Skeletal muscle satellite cell (primary cell): Measurements from ENCODE around the gene SPINT4.
"Not testable (repeated sequence)": the region's sequence is repeated elsewhere in the genome, so short reads cannot be mapped to it uniquely, and the experiment has no call there.

Experiments
- H3K27me3 ChIP-seq: 2 replicates; pipeline ENCODE4 v1.7.0; 2013; ENCODE audit warnings: low read length; ENCODE audit not compliant: control insufficient read depth, insufficient read depth
- H3K36me3 ChIP-seq: 2 replicates; pipeline ENCODE4 v1.7.0; 2013; ENCODE audit warnings: mild to moderate bottlenecking, control low read depth, low read length; ENCODE audit not compliant: insufficient read depth
- H3K4me1 ChIP-seq: 2 replicates; pipeline ENCODE4 v1.7.0; 2013; ENCODE audit warnings: low read length; ENCODE audit not compliant: control insufficient read depth, insufficient read depth
- H3K4me2 ChIP-seq: 2 replicates; pipeline ENCODE4 v1.7.0; 2013; ENCODE audit warnings: mild to moderate bottlenecking, low read length
- H3K4me3 ChIP-seq: 2 replicates; pipeline ENCODE4 v1.7.0; 2013; ENCODE audit warnings: low read length
- H3K9ac ChIP-seq: 2 replicates; pipeline ENCODE4 v1.7.0; 2013; ENCODE audit warnings: mild to moderate bottlenecking, low read depth, low read length, moderate library complexity
- H3K9me3 ChIP-seq: replicated peaks from 2 replicates; pipeline ENCODE4 v1.7.0; 2013; ENCODE audit warnings: mild to moderate bottlenecking, control low read depth, low read length

The SPINT4 gene

DNA sequence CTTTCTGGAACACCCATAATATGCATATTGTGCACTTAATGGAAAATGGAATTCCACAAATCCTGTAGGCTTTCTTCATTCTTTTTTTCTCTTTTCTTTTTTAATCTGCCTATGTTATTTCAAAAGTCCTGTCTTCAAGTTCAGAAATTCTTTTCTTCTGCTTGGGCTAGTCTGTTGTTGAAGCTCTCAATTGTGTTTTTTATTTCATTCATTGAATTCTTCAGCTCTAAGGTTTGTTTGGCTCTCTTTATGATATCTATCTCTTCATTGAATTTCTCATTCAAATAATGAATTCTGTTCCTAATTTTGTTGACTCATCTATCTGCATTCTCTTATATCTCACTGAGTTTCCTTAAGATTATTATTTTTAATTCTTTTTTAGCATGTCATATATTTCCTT is 10.1 kb downstream of the SPINT4 start:
- Histone ChIP-seq H3K4me3 (no peak overlapping the region), H3K4me1 (no peaks in the 10 kb centered on the region), H3K9ac (no peak overlapping the region), H3K9me3 (no peaks in the 10 kb centered on the region), H3K27me3 (peaks cover under 1% of the 10 kb centered on the region), H3K36me3 (no peaks in the 10 kb centered on the region), H3K4me2 (no peak overlapping the region)

DNA sequence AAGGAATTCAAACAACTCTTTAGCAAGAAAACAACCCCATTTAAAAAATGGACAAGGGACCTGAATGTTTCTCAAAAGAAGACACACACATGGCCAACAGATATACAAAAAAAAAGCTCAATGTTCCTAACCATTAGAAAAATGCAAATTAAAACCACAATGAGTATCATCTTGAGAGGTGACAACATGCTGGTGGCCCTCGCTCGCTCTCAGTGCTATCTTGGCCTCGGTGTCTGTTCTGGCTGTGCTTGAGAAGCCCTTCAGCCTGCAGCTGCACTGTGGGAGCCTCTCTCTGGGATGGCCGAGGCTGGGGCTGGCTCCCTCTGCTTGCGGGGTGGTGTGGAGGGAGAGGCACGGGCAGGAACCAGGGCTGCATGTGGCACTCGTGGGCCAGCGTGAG is 13.4 kb downstream of the SPINT4 start:
- Histone ChIP-seq H3K9ac (no peak overlapping the region), H3K4me3 (no peak overlapping the region), H3K27me3 (peaks cover 3% of the 10 kb centered on the region), H3K9me3 (no peaks in the 10 kb centered on the region), H3K4me2 (no peak overlapping the region), H3K4me1 (no peaks in the 10 kb centered on the region), H3K36me3 (no peaks in the 10 kb centered on the region)

DNA sequence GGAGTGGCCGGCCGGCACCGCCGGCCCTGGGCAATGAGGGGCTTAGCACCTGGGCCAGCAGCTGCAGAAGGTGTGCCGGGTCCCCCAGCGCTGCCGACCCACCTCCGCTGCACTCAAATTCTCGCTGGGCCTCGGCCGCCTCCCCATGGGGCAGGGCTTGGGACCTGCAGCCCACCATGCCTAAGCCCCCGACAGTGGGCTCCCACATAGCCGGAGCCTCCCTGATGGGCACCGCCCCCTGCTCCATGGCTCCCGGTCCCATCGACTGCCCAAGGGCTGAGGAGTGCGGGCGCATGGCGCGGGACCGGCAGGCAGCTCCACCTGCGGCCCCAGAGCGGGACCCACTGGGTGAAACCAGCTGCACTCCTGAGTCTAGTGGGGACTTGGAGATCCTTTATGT is 13.8 kb downstream of the SPINT4 start:
- Histone ChIP-seq H3K9me3 (no peaks in the 10 kb centered on the region), H3K27me3 (peaks cover 3% of the 10 kb centered on the region), H3K4me1 (no peaks in the 10 kb centered on the region), H3K36me3 (no peaks in the 10 kb centered on the region), H3K9ac (no peak overlapping the region), H3K4me3 (no peak overlapping the region), H3K4me2 (no peak overlapping the region)

DNA sequence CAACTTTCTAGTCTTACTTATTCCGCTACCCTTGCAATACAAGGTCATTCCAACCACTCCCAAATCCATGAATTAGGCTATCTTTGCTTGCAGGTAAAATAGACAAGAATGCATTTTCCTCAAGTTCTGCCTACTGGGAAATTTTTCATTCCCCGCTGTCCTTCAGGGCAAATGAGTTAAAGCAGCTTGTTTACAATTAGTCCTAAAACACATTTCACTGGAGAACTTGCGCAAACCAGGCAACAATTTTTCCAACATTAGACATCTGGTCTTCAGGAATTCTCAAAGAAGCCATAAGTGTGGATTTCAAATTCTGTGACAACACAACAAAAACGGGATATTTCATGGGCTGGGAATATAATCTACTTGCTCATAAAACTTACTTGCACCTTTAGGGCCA is 20.4 kb downstream of the SPINT4 start:
- Histone ChIP-seq H3K9me3 (no peaks in the 10 kb centered on the region), H3K4me2 (no peak overlapping the region), H3K36me3 (no peaks in the 10 kb centered on the region), H3K4me3 (no peak overlapping the region), H3K27me3 (peaks cover 7% of the 10 kb centered on the region), H3K4me1 (no peaks in the 10 kb centered on the region), H3K9ac (no peak overlapping the region)

DNA sequence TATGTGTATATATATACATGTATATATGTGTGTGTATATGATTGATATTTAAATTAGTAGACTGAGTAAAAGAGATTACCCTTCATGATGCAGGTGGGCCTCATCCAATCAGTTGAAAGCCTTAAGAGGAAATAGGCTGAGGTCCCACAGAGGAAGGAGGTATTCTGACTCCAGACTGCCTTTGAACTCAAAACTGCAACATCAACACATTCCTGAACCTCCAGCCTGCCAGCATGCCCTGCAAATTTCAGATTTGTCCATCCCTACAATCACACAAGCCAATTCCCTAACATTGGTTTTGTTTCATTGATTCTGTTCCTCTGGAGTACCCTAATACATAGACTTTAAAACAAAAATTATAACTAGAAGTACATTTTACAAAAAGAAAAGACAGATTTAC is 22.9 kb downstream of the SPINT4 start:
- H3K9ac ChIP-seq = no peak overlapping the region
- no peaks in the 10 kb centered on the region for H3K36me3 ChIP-seq
- peaks cover 17% of the 10 kb centered on the region for H3K27me3 ChIP-seq
- no peaks in the 10 kb centered on the region for H3K9me3 ChIP-seq
- no peak overlapping the region for H3K4me2 ChIP-seq
- no peak overlapping the region for H3K4me3 ChIP-seq
- H3K4me1 ChIP-seq = no peaks in the 10 kb centered on the region

DNA sequence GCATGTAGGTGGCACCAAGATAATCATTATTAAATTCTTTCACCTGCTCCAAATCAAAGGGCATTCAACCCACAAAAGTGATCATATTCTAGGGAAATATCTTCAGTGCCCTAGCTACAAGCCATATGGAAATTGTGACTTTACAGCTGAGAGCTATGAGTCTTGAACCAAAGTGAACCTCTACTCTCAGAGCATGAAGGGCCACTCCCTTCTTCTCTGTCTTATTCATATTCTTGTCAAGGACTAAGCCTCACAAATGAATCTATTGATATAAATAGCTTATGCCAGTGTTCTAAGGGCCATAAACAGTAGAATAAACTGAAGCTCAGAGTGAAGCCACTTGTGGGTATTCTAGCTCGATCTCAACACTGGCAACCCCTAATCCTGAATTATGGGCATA is 29.6 kb downstream of the SPINT4 start:
- H3K9me3 ChIP-seq = no peaks in the 10 kb centered on the region

DNA sequence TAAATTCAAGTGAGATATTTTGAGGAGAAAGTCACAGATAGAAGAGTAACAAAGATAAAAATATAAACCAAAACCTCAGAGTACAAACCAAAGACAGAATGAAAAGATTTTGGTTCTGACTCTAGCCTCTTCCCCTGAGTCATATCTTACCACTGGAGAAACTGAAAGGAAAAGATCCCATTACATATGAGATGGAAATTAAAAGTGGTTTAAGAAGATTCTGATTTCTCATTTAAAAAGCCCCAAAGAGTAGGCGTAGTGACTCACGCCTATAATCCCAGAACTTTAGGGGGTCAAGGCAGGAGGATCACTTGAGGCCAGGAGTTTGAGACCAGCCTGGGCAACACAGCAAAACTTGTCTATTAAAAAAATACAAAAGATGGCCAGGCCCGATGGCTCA is 30.6 kb downstream of the SPINT4 start:
- no peak overlapping the region for H3K4me3 ChIP-seq
- H3K4me2 ChIP-seq = no peak overlapping the region
- no peaks in the 10 kb centered on the region for H3K4me1 ChIP-seq
- peaks cover 12% of the 10 kb centered on the region for H3K27me3 ChIP-seq
- no peak overlapping the region for H3K9ac ChIP-seq
- H3K9me3 ChIP-seq = no peaks in the 10 kb centered on the region
- no peaks in the 10 kb centered on the region for H3K36me3 ChIP-seq

More for the DNA sequence above, 29.6 kb downstream of the SPINT4 start:
- H3K4me2 ChIP-seq = no peak overlapping the region
- H3K36me3 ChIP-seq = no peaks in the 10 kb centered on the region
- no peak overlapping the region for H3K9ac ChIP-seq
- no peak overlapping the region for H3K4me3 ChIP-seq
- peaks cover 17% of the 10 kb centered on the region for H3K27me3 ChIP-seq
- no peaks in the 10 kb centered on the region for H3K4me1 ChIP-seq

DNA sequence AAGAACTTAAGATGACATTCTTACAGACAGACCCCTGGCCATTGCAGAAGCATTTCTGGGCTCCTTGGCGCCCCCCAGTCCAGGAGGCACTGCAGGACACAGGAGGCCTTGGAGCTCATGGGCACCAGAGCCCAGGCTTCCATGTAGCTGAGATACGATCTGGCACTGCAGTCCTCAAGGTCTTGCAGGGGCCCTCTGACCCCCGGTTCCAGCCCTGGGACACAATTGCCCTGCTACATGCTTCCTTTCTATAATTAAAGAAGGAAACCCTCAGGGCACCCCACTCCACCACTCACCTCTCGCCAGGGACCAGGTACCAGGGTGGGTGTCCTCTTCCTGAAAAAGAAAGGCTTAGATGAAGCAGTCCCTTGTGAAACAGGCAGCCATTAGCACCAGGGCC is 35.9 kb downstream of the SPINT4 start:
- Histone ChIP-seq H3K9ac (no peak overlapping the region), H3K4me3 (no peak overlapping the region), H3K27me3 (peaks cover 4% of the 10 kb centered on the region), H3K4me1 (no peaks in the 10 kb centered on the region), H3K36me3 (no peaks in the 10 kb centered on the region), H3K4me2 (no peak overlapping the region), H3K9me3 (no peaks in the 10 kb centered on the region)

DNA sequence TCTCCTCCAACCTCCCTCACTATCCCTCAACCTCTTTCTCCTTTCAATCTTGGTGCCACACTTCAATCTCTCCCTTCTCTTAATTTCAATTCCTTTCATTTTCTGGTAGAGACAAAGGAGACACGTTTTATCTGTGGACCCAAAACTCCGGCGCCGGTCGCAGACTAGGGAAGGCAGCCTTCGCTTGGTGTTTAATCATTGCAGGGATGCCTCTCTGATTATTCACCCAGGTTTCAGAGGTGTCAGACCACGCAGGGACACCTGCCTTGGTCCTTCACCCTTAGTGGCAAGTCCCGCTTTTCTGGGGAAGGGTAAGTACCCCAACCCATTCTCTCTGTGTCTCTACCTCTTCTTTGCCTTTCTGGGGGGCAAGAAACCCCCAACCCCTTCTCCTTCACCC is 37.8 kb downstream of the SPINT4 start:
- H3K9ac ChIP-seq, H3K4me3 ChIP-seq, H3K36me3 ChIP-seq, H3K27me3 ChIP-seq, H3K4me1 ChIP-seq, H3K4me2 ChIP-seq, H3K9me3 ChIP-seq: not testable (repeated sequence)

DNA sequence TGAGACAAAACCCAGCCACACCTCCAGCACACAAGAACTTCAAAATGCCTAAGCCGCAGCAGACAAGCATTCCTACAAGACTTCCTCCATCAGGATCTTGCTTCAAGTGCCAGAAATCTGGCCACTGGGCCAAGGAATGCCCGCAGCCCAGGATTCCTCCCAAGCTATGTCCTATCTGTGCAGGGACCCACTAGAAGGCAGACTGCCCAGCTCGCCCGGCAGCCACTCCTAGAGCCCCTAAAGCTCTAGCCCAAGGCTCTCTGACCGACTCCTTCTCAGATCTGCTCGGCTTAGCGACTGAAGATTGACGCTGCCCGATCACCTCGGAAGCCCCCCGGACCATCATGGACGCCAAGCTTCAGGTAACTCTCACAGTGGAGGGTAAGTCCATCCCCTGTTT is 39.8 kb downstream of the SPINT4 start:
- not testable (repeated sequence) for H3K4me2 ChIP-seq, H3K36me3 ChIP-seq, H3K4me3 ChIP-seq, H3K9ac ChIP-seq, H3K9me3 ChIP-seq, H3K4me1 ChIP-seq
- peaks cover 21% of the 10 kb centered on the region for H3K27me3 ChIP-seq

DNA sequence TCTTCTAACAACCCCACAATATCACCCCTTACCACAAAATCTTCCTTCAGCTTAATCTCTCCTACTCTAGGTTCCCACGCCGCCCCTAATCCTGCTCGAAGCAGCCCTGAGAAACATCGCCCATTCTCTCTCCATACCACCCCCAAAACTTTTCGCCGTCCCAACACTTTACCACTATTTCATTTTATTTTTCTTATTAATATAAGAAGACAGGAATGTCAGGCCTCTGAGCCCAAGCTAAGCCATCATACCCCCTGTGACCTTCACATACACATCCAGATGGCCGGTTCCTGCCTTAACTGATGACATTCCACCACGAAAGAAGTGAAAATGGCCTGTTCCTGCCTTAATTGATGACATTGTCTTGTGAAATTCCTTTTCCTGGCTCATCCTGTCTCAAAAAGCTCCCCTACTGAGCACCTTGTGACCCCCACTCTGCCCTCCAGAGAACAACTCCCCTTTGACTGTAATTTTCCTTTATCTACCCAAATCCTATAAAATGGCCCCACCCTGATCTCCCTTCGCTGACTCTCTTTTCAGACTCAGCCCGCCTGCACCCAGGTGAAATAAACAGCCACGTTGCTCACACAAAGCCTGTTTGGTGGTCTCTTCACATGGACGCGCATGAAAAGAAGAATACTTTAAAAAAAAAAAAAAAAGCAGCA is 42.6 kb downstream of the SPINT4 start:
- peaks cover 21% of the 10 kb centered on the region for H3K27me3 ChIP-seq
- H3K9ac ChIP-seq, H3K36me3 ChIP-seq, H3K4me3 ChIP-seq, H3K4me2 ChIP-seq, H3K9me3 ChIP-seq, H3K4me1 ChIP-seq: not testable (repeated sequence)

DNA sequence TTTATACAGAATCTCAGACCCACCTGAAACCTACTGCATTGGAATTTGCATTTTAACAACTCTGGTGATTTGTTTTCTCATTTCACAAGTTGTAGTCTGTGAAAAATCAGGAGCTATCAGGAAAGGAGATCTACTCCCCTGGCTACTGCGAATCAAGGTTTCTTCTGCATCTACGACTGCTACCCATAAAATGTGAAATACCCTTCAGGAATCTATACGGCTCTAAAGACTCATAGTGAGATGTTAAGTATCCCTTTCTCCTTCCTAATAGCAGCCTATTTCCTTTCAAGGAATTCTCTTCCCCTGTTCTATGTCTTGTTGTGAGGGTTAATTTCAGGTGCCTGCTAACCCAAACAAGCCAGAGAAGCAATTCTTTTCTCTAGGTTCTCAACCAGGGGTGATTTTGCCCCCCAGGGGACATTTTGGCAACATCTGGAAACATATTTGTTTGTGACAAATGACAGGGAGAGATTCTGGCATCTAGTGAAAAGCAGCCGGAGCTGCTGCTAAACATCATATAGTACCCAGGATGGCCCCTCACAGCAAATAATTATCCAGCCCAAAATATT is 43.2 kb downstream of the SPINT4 start:
- H3K9me3 ChIP-seq = no peaks in the 10 kb centered on the region
- no peaks in the 10 kb centered on the region for H3K36me3 ChIP-seq
- no peak overlapping the region for H3K9ac ChIP-seq
- no peak overlapping the region for H3K4me2 ChIP-seq
- no peak overlapping the region for H3K4me3 ChIP-seq
- peaks cover 21% of the 10 kb centered on the region for H3K27me3 ChIP-seq
- no peaks in the 10 kb centered on the region for H3K4me1 ChIP-seq
